GM18519 (cell line): ENCODE measurements around the gene CATSPER2.
"Not testable (repeated sequence)": the region's sequence is repeated elsewhere in the genome, so short reads cannot be mapped to it uniquely, and the experiment has no call there.

Experiments used
- ATAC-seq: cut with Tn5 transposase; IDR thresholded peaks from one replicate; pipeline ENCODE4 v1.9.1; 2021; ENCODE audit warnings: mild to moderate bottlenecking, moderate library complexity; ENCODE audit not compliant: unreplicated experiment, low FRiP score

CATSPER2 gene

GRCh38 chr15:43593328-43594190 is 55.1 kb downstream of the CATSPER2 start, which contains the start of gene CKMT1B:
Gene CKMT1B (plus strand): TSS chr15:43594027. CDS start chr15:43594219, 192 bp downstream.
- ATAC-seq, result not testable (repeated sequence)

- not testable (repeated sequence) for ATAC-seq
These were observed 55.8 kb downstream of the CATSPER2 start for GRCh38 chr15:43592841-43593240.

- peak; percentile 85 for ATAC-seq
These were observed 58.7 kb downstream of the CATSPER2 start, which contains the start of gene PPIP5K1 for GRCh38 chr15:43589778-43590466. Gene PPIP5K1 (minus strand): TSS chr15:43590208. CDS start chr15:43584504, 5,704 bp downstream.
